Measurements from ENCODE around the gene WASF3. TPM values are rescaled to one million over a fixed set of nuclear protein-coding genes. Genes with fewer than 3 reads are reported as not detected.

WASF3 gene
- total RNA-seq, 1 donor from 2014 or later = 20.0 TPM

- H3K36me3 Mint-ChIP-seq (ENCODE audit: unreplicated experiment) = no peaks in the 10 kb centered on the region
- DNase-seq (ENCODE audit: extremely low spot score, unreplicated experiment) = no peak
- no peak overlapping the region for H3K27ac Mint-ChIP-seq (ENCODE audit: unreplicated experiment)
- TF ChIP-seq CTCF (IDR thresholded peaks at IDR 0.05) = no peak
- H3K27me3 Mint-ChIP-seq (ENCODE audit: unreplicated experiment) = no peaks in the 10 kb centered on the region
- no peak overlapping the region for H3K4me3 Mint-ChIP-seq (ENCODE audit: unreplicated experiment)
- H3K9me3 Mint-ChIP-seq (ENCODE audit: unreplicated experiment) = no peaks in the 10 kb centered on the region
- peaks cover 17% of the 10 kb centered on the region for H3K4me1 Mint-ChIP-seq (ENCODE audit: unreplicated experiment)
These were observed 33.5 kb downstream of the WASF3 start for GRCh38 chr13:26590951-26591350.

- no peak overlapping the region for H3K4me3 Mint-ChIP-seq (ENCODE audit: unreplicated experiment)
These were observed 34.2 kb downstream of the WASF3 start for GRCh38 chr13:26591672-26592071.

GRCh38 chr13:26593661-26594060 lies 36.2 kb downstream of the WASF3 start:
- no peak for TF ChIP-seq CTCF (IDR thresholded peaks at IDR 0.05)
- H3K36me3 Mint-ChIP-seq (ENCODE audit: unreplicated experiment) = peaks cover 4% of the 10 kb centered on the region
- H3K4me3 Mint-ChIP-seq (ENCODE audit: unreplicated experiment) = no peak overlapping the region
- H3K9me3 Mint-ChIP-seq (ENCODE audit: unreplicated experiment) = peaks cover 12% of the 10 kb centered on the region
- no peak overlapping the region for H3K27ac Mint-ChIP-seq (ENCODE audit: unreplicated experiment)
- DNase-seq (ENCODE audit: extremely low spot score, unreplicated experiment) = no peak
- no peaks in the 10 kb centered on the region for H3K27me3 Mint-ChIP-seq (ENCODE audit: unreplicated experiment)
- peaks cover 11% of the 10 kb centered on the region for H3K4me1 Mint-ChIP-seq (ENCODE audit: unreplicated experiment)

More at GRCh38 chr13:26591672-26592071, 34.2 kb downstream of the WASF3 start:
- peaks cover 4% of the 10 kb centered on the region for H3K36me3 Mint-ChIP-seq (ENCODE audit: unreplicated experiment)
- no peak for DNase-seq (ENCODE audit: extremely low spot score, unreplicated experiment)
- peaks cover 15% of the 10 kb centered on the region for H3K4me1 Mint-ChIP-seq (ENCODE audit: unreplicated experiment)
- peaks cover 7% of the 10 kb centered on the region for H3K9me3 Mint-ChIP-seq (ENCODE audit: unreplicated experiment)
- no peaks in the 10 kb centered on the region for H3K27me3 Mint-ChIP-seq (ENCODE audit: unreplicated experiment)
- no peak overlapping the region for H3K27ac Mint-ChIP-seq (ENCODE audit: unreplicated experiment)
- no peak for TF ChIP-seq CTCF (IDR thresholded peaks at IDR 0.05)

GRCh38 chr13:26594363-26594762 lies 36.9 kb downstream of the WASF3 start:
- Mint-ChIP-seq H3K4me1 (ENCODE audit: unreplicated experiment) (peaks cover 11% of the 10 kb centered on the region), H3K27ac (ENCODE audit: unreplicated experiment) (no peak overlapping the region), H3K9me3 (ENCODE audit: unreplicated experiment) (peaks cover 12% of the 10 kb centered on the region), H3K27me3 (ENCODE audit: unreplicated experiment) (no peaks in the 10 kb centered on the region), H3K4me3 (ENCODE audit: unreplicated experiment) (no peak overlapping the region), H3K36me3 (ENCODE audit: unreplicated experiment) (peaks cover 4% of the 10 kb centered on the region)
- no peak for DNase-seq (ENCODE audit: extremely low spot score, unreplicated experiment)
- TF ChIP-seq CTCF (IDR thresholded peaks at IDR 0.05) = no peak

- no peak for TF ChIP-seq CTCF (IDR thresholded peaks at IDR 0.05)
- Mint-ChIP-seq H3K4me1 (ENCODE audit: unreplicated experiment) (peaks cover 6% of the 10 kb centered on the region), H3K27me3 (ENCODE audit: unreplicated experiment) (no peaks in the 10 kb centered on the region), H3K36me3 (ENCODE audit: unreplicated experiment) (peaks cover 4% of the 10 kb centered on the region), H3K27ac (ENCODE audit: unreplicated experiment) (no peak overlapping the region), H3K9me3 (ENCODE audit: unreplicated experiment) (peaks cover 12% of the 10 kb centered on the region), H3K4me3 (ENCODE audit: unreplicated experiment) (no peak overlapping the region)
- DNase-seq (ENCODE audit: extremely low spot score, unreplicated experiment) = no peak
These were observed 39.0 kb downstream of the WASF3 start for GRCh38 chr13:26596458-26596857.

Measured in osteocyte (in vitro differentiated cells).